ENCODE results near the gene ASF1B. TPM values are rescaled to one million over a fixed set of nuclear protein-coding genes. Genes with fewer than 3 reads are reported as not detected.

The ASF1B gene
- total and polyA plus RNA-seq, 12 donors: 0.17 to 5.6 (median 0.63) TPM

- no peaks in the 10 kb centered on the region for H3K9me3 ChIP-seq
- 43 to 57% methylated on average over 2 of the region's 2 CpGs for WGBS, 2 donors
- H3K4me3 ChIP-seq: no peak overlapping the region
- ATAC-seq: no peak
- TF ChIP-seq, protein P1, sequence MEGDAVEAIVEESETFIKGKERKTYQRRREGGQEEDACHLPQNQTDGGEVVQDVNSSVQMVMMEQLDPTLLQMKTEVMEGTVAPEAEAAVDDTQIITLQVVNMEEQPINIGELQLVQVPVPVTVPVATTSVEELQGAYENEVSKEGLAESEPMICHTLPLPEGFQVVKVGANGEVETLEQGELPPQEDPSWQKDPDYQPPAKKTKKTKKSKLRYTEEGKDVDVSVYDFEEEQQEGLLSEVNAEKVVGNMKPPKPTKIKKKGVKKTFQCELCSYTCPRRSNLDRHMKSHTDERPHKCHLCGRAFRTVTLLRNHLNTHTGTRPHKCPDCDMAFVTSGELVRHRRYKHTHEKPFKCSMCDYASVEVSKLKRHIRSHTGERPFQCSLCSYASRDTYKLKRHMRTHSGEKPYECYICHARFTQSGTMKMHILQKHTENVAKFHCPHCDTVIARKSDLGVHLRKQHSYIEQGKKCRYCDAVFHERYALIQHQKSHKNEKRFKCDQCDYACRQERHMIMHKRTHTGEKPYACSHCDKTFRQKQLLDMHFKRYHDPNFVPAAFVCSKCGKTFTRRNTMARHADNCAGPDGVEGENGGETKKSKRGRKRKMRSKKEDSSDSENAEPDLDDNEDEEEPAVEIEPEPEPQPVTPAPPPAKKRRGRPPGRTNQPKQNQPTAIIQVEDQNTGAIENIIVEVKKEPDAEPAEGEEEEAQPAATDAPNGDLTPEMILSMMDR (IDR thresholded peaks at IDR 0.05): no peak
- H3K36me3 ChIP-seq: peaks cover 0 to 31% (median 11%) of the 10 kb centered on the region in 9 donors
- no peaks in the 10 kb centered on the region for H3K27me3 ChIP-seq
- peak overlapping the region in 5 of 10 donors; percentile 10 to 97 (median 42) for H3K27ac ChIP-seq
- no peak for DNase-seq
- intact Hi-C loops (cut with DNase I): no loop called here
- peaks cover 26 to 83% (median 68%) of the 10 kb centered on the region in 9 donors for H3K4me1 ChIP-seq
These were observed 25.7 kb downstream of the ASF1B start for GRCh38 chr19:14110650-14111049.

DNA sequence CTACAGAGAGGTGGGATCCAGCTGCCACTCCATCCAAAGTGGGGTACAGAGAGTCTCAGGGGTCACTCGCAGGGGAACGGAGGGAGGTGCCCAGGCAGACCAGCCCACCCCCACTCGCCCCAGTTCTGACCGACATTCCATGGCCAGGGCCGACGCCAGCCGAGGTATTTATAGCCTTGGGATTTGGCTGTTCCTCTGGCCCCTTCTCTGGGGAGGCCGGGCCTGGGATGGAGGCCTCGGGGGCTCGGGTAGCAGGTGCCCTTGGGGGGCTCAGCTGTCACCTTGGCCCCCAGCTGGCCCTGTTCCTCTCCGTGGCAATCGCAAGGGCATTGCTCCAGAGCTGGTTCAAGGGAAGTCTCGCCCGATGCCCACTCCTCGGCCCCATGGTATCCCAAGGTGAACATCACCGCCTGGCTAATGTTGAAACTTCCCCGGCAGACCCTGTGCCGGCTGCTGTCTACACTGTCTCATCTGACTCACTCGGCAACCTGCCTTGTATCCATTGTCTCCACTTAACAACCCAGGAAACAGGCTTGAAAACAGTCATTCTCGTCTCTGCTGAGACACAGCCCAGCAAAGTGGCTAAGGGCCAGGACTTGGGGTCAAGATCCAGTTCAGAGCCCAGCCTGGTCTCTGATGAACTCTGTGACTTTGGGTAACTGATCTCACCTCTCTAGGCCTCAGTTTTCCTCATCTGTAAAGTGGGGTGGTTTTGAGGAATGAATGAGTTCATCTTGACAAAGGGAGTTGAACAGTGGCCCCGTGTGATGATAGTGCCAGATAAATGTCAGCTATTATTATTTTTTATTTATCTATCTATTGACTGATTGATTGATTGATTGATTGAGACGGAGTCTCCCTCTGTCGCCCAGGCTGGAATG lies 28.6 kb downstream of the ASF1B start:
- 42 to 53% methylated on average over 23 of the region's 23 CpGs for WGBS, 2 donors
- Histone ChIP-seq H3K9me3 (no peaks in the 10 kb centered on the region), H3K27me3 (no peaks in the 10 kb centered on the region), H3K4me1 (peaks cover 8 to 63% (median 43%) of the 10 kb centered on the region in 9 donors), H3K4me3 (peak overlapping the region in 2 of 10 donors; percentile 13 to 20), H3K36me3 (peaks cover 0 to 60% (median 29%) of the 10 kb centered on the region in 9 donors), H3K27ac (peak overlapping the region; percentile 69 to 97 (median 90))
- DNase-seq (peak; percentile 74 to 75), ATAC-seq (peak; percentile 81 to 94 (median 89))
- intact Hi-C loops (cut with DNase I): no loop called here
- TF ChIP-seq, protein P1 (IDR thresholded peaks at IDR 0.05): no peak

DNA sequence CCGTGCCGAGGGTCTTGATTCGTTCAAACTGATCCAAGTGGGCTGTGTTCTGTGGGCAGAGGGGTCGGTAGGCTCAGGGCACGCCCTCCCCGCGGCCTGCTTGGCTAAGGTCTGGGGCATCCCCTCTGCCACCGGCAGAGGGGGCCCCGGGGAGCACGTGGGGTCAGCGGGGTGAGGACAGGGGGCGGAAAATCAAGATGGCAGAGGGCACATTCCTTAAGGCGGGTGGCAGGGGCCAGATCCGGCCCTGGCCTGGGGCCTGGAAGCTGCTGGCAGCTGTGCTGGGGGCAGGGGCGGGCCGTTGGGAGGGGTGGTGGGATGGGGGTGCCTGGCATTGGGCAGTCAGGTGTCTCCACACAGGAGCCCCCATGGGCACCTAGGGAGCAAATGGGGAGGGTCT lies 29.5 kb downstream of the ASF1B start:
- peaks cover 0 to 61% (median 43%) of the 10 kb centered on the region in 9 donors for H3K4me1 ChIP-seq
- H3K36me3 ChIP-seq: peaks cover 0 to 69% (median 39%) of the 10 kb centered on the region in 9 donors
- intact Hi-C loops (cut with DNase I): loop anchor here in 1 of 10 donors (1.0 kb wide), 1 partner anchor 20 kb away; no protein-coding TSS in a partner anchor
- ATAC-seq (peak; percentile 54 to 79 (median 68)), DNase-seq (peak in 1 of 2 donors; percentile 53)
- H3K4me3 ChIP-seq: no peak overlapping the region
- no peaks in the 10 kb centered on the region for H3K9me3 ChIP-seq
- H3K27me3 ChIP-seq: no peaks in the 10 kb centered on the region
- TF ChIP-seq, protein P1 (IDR thresholded peaks at IDR 0.05): peak in 5 of 9 donors; percentile 22 to 41 (median 26)
- peak overlapping the region; percentile 69 to 97 (median 90) for H3K27ac ChIP-seq
- 58 to 71% methylated on average over 16 of the region's 16 CpGs for WGBS, 2 donors

GRCh38 chr19:14105680-14106079 lies 30.7 kb downstream of the ASF1B start:
- peaks cover 0 to 53% (median 34%) of the 10 kb centered on the region in 9 donors for H3K4me1 ChIP-seq
- H3K27me3 ChIP-seq: no peaks in the 10 kb centered on the region
- DNase-seq (no peak), ATAC-seq (no peak)
- TF ChIP-seq, protein P1 (IDR thresholded peaks at IDR 0.05): no peak
- WGBS, 2 donors: 83 to 86% methylated on average over 8 of the region's 8 CpGs
- intact Hi-C loops (cut with DNase I): loop anchor here in 1 of 10 donors (1.0 kb wide), 1 partner anchor 18 kb away; no protein-coding TSS in a partner anchor
- peaks cover 0 to 81% (median 50%) of the 10 kb centered on the region in 9 donors for H3K36me3 ChIP-seq
- H3K4me3 ChIP-seq: no peak overlapping the region
- peak overlapping the region in 5 of 10 donors; percentile 80 to 97 (median 91) for H3K27ac ChIP-seq
- H3K9me3 ChIP-seq: no peaks in the 10 kb centered on the region

All from heart right ventricle (tissue), 16 donors.